Loucy (cell line): ENCODE measurements around the gene CD300LG.

ENCODE experiments used
- H2AFZ ChIP-seq: fragments of 200-600 bp; sonication (generic); 2 replicates; pipeline ENCODE4 v1.6.0; 2016; ENCODE audit warnings: antibody characterized with exemption, mild to moderate bottlenecking, low read length, moderate library complexity
- H3F3A ChIP-seq: fragments of 200-600 bp; 2 replicates; pipeline ENCODE4 v1.6.0; 2016; ENCODE audit warnings: antibody characterized with exemption, low read depth, mild to moderate bottlenecking
- H3K27me3 ChIP-seq: fragments of 200-600 bp; sonication (generic); 2 replicates; pipeline ENCODE4 v1.6.1; 2014; ENCODE audit warnings: low read length, mild to moderate bottlenecking; ENCODE audit not compliant: insufficient read depth, poor library complexity, severe bottlenecking
- H3K36me3 ChIP-seq: fragments of 200-600 bp; sonication (generic); 2 replicates; pipeline ENCODE4 v1.6.1; 2016; ENCODE audit warnings: low read length; ENCODE audit not compliant: insufficient read depth
- H3K4me1 ChIP-seq: fragments of 200-600 bp; sonication (generic); 2 replicates; pipeline ENCODE4 v1.5.1; 2014; ENCODE audit warnings: low read length, mild to moderate bottlenecking; ENCODE audit not compliant: insufficient read depth, poor library complexity, severe bottlenecking
- H3K4me2 ChIP-seq: fragments of 200-600 bp; sonication (generic); 2 replicates; pipeline ENCODE4 v1.6.0; 2014; ENCODE audit warnings: antibody characterized with exemption, low read length, low read depth, mild to moderate bottlenecking; ENCODE audit not compliant: poor library complexity, severe bottlenecking
- H3K4me3 ChIP-seq: fragments of 200-600 bp; sonication (generic); 2 replicates; pipeline ENCODE4 v1.5.1; 2014; ENCODE audit warnings: low read length, mild to moderate bottlenecking, mixed read lengths; ENCODE audit not compliant: poor library complexity, severe bottlenecking
- H3K79me2 ChIP-seq: fragments of 200-600 bp; sonication (generic); 2 replicates; pipeline ENCODE4 v1.6.1; 2014; ENCODE audit warnings: low read length; ENCODE audit not compliant: insufficient read depth
- H3K9ac ChIP-seq: fragments of 200-600 bp; sonication (generic); 2 replicates; pipeline ENCODE4 v1.6.0; 2014; ENCODE audit warnings: mild to moderate bottlenecking, low read depth, low read length, moderate library complexity; ENCODE audit not compliant: poor library complexity, severe bottlenecking
- H3K9me2 ChIP-seq: fragments of 200-600 bp; sonication (generic); replicated peaks from 2 replicates; pipeline ENCODE4 v1.6.1; 2016; ENCODE audit warnings: low read depth, low read length, mixed read lengths
- H3K9me3 ChIP-seq: fragments of 200-600 bp; sonication (generic); 2 replicates; pipeline ENCODE4 v1.6.1; 2014; ENCODE audit warnings: mild to moderate bottlenecking, antibody characterized with exemption, low read length, low read depth; ENCODE audit not compliant: insufficient read depth
- H4K20me1 ChIP-seq: fragments of 200-600 bp; sonication (generic); 2 replicates; pipeline ENCODE4 v1.6.0; 2014; ENCODE audit warnings: antibody characterized with exemption, low read length, mild to moderate bottlenecking; ENCODE audit not compliant: insufficient read depth, poor library complexity, severe bottlenecking
- CTCF ChIP-seq: fragments of 200-600 bp; sonication (generic); conservative IDR thresholded peaks from 2 replicates; pipeline ENCODE4 v1.5.1; 2014; ENCODE audit warnings: mild to moderate bottlenecking, antibody characterized with exemption, low read length
- EZH2phosphoT487 ChIP-seq: fragments of 200-600 bp; IDR thresholded peaks from 2 replicates; pipeline ENCODE4 v1.6.1; 2018; ENCODE audit warnings: antibody characterized with exemption, mild to moderate bottlenecking, moderate library complexity, borderline replicate concordance

The CD300LG gene

GRCh38 chr17:43882761-43883415 is 35.9 kb downstream of the CD300LG start:
- peaks cover 7% of the 10 kb centered on the region; the same call in 1 of the 2 replicates for H3K36me3 ChIP-seq
- no peaks in the 10 kb centered on the region for H3K27me3 ChIP-seq
- H3K4me2 ChIP-seq, result no peak overlapping the region
- H3K9ac ChIP-seq, result no peak overlapping the region
- H2AFZ ChIP-seq, result no peak overlapping the region
- H3K9me2 ChIP-seq, result no peaks in the 10 kb centered on the region
- no peaks in the 10 kb centered on the region for H3K9me3 ChIP-seq
- H3F3A ChIP-seq, result no peaks in the 10 kb centered on the region
- H3K4me1 ChIP-seq, result no peaks in the 10 kb centered on the region
- no peaks in the 10 kb centered on the region for H3K79me2 ChIP-seq
- H4K20me1 ChIP-seq, result no peaks in the 10 kb centered on the region
- no peak overlapping the region for H3K4me3 ChIP-seq
- TF ChIP-seq EZH2phosphoT487 (no peak), CTCF (no peak)

- Histone ChIP-seq H3K27me3 (no peaks in the 10 kb centered on the region), H4K20me1 (no peaks in the 10 kb centered on the region), H3K36me3 (no peaks in the 10 kb centered on the region), H3K9me2 (no peaks in the 10 kb centered on the region), H2AFZ (no peak overlapping the region), H3K9ac (no peak overlapping the region), H3F3A (no peaks in the 10 kb centered on the region), H3K4me3 (no peak overlapping the region), H3K4me1 (no peaks in the 10 kb centered on the region), H3K9me3 (no peaks in the 10 kb centered on the region), H3K4me2 (no peak overlapping the region), H3K79me2 (no peaks in the 10 kb centered on the region)
- TF ChIP-seq CTCF (no peak), EZH2phosphoT487 (no peak)
Measured at GRCh38 chr17:43888548-43888947, 41.6 kb downstream of the CD300LG start.

- H3K27me3 ChIP-seq, result no peaks in the 10 kb centered on the region
- H3F3A ChIP-seq, result no peaks in the 10 kb centered on the region
- H3K9me2 ChIP-seq, result no peaks in the 10 kb centered on the region
- no peak overlapping the region for H3K9ac ChIP-seq
- H3K9me3 ChIP-seq, result no peaks in the 10 kb centered on the region
- no peak overlapping the region for H2AFZ ChIP-seq
- no peak overlapping the region for H3K4me3 ChIP-seq
- H4K20me1 ChIP-seq, result no peaks in the 10 kb centered on the region
- no peaks in the 10 kb centered on the region for H3K36me3 ChIP-seq
- no peaks in the 10 kb centered on the region for H3K4me1 ChIP-seq
- H3K79me2 ChIP-seq, result no peaks in the 10 kb centered on the region
- TF ChIP-seq CTCF (no peak), EZH2phosphoT487 (no peak)
- no peak overlapping the region for H3K4me2 ChIP-seq
Measured at GRCh38 chr17:43890240-43890639, 43.3 kb downstream of the CD300LG start.
